ENCODE data around the gene TIMM44.
"Not testable (repeated sequence)": the region's sequence is repeated elsewhere in the genome, so short reads cannot be mapped to it uniquely, and the experiment has no call there.

The TIMM44 gene

DNA sequence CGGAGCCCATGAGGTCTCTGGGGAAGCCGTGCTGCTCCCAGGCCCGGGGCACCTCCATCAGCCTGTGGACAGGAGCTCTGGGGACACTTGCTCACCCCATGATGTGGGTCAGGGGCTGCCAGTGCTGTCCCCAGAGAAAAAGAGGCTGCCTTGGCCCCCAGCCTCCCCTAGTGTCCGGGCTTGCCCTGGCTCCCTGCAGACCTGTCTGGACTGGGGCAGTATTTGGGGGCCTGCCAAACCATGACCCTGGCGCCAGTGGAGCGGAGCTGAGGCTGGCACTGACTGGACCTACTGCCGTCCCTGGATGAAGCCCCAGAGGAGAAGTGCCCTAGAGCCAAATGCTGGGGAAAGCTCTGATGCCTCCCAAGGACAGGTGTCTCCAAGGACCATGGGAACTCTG lies 31.6 kb upstream of the TIMM44 start:
- no peak for DNase-seq

DNA sequence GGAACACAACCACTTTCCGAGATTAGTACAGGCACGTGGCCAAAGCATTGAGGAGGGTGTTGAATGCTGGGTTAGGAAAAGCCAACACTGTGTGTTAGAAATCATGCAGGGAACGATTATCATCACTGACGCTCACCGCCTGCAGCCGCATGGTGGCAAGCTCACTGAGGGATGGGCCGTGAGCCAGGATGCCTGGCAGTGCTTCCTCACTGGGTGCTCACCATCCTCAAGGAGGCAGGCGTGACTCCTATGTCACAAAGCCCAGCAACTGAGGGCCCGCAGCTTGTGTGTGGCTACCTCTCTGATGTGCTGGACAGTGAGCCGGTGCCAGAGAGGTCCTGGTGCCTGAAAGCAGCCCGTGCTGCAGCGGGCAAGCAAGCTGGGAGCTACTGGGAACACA lies 30.4 kb upstream of the TIMM44 start:
- DNase-seq = no peak

DNA sequence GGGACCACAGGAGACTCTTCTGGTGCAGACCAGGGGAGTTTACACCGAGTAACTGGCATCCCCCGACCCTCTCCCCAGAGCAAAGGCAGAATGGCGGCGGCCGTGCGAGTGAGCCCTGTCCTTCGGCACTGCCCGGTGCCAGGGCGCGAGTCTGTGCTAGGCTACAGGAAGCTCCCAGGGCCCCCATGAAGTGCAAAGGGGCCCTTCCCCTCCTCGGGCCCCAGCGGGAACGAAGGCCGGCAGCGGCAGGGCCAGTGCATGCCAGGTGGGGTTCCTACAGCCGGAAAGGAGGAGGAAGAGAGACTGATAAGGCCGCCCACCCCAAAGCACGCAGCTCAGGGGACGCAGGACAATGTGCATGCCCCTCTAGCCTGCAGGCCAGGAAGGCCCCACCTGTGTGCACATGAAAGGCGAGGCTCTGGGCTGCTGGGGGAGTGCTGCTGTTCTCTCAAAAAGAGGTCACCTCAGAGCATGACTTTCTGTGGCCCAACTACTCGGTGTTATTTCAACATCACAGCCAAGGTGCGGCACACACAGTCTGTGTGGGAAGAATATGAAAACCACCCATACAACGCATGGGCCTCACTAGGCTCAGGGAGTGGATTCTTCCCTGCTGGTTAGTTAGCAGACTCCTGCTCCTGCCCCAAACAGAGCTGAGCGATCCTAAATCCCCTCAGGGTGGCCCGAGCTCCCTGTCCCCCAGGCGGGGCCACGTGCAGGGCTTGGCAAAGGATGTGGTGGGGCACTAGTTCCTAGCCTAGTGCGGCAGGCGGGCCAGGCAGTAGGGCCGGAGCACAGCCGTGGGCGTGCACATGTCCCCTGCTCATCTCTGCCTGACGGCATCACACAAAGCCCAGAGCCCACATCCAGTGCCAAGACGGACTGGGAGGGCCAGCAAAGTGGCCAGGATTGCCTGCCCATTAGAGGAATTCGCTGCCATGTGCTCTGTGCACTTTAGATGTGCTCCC lies 28.4 kb upstream of the TIMM44 start:
- no peak for DNase-seq

DNA sequence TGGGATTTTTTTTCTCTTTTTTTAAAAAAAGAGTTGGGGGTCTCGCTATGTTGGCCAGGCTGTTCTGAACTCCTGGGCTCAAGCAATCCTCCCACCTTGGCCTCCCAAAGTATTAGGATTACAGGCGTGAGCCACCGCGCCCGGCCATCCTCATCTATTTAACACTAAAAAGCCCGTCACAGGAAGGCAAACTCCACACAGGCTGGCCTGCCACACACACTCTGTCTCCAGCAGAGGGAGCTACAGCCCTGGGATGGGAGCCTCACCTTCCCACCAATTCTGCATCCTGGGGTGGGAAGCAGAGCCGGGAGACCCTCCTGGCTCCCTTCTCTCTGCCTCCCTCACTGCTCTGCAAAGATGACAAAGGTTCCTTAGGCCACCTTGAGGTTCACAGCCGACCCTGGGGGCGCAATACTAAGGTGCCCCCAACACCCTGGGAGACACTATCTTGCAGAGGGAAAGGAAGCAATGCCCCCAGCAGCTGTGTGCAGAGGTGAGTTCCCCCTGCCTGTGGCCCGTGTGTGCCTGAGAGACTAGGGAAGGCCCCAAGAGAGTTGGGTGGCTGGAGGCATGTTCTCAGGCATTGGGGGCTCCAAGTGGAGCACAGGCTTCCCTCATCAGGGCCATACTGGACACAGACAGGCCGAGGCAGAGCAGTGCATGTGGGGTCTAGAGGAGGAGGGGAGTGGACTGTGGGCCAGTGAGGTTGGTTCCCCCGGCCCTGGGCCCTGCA lies 27.4 kb upstream of the TIMM44 start:
- DNase-seq = peak; percentile 21

DNA sequence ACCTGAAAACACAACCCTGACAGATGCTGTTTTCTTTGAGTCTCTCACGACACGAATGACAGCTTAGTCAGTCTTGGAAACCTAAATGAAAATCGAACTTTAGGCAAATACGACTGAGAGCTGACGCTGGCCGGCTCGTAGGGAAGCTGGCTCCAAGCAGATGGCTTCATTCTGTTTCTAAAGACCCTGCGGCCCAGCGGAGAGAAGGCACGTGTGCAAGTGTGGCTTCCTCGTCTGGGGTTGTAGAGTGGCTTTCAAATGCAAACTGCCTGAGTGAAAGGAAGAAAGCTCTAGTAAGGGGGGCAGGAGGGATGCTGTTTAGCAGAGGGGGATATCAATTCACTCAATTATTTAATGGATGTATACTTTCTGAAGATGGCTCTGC lies 26.1 kb upstream of the TIMM44 start:
- no peak for DNase-seq

DNA sequence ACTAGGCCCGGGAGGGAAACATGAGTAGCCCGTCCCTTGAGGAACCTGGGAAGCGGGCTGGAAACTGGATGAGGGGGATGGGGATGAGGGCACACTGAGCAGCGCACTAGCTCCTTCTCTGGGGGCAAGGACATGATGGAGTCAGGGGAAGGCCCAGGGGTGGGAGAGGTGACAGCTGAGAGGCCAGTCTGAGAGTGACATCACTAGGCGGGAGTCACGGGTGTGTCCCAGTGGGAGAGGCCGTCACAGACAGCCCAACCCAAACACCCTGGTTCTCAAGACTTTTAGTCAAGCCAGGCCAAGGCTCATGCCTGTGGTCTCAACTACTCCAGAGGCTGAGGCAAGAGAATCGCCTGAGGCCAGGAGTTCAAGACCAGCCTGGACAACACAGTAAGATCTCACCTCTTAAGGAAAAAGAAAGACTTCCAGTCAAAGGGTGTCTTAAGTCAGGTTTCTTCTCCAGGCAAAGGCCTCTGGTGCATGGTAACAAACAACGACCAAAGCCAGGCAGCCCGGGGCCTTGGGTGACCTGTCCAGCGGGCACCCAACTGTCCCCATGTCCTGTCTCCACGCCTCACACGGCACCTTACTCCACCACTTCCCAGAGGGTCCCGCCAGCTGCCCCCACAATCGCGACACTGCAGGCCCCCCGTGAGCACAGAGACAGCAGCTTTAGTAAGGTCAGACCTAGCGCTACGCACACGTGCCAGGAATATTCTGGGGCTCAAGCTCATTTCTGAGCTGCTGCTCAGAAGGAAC lies 25.5 kb upstream of the TIMM44 start:
- no peak for DNase-seq

DNA sequence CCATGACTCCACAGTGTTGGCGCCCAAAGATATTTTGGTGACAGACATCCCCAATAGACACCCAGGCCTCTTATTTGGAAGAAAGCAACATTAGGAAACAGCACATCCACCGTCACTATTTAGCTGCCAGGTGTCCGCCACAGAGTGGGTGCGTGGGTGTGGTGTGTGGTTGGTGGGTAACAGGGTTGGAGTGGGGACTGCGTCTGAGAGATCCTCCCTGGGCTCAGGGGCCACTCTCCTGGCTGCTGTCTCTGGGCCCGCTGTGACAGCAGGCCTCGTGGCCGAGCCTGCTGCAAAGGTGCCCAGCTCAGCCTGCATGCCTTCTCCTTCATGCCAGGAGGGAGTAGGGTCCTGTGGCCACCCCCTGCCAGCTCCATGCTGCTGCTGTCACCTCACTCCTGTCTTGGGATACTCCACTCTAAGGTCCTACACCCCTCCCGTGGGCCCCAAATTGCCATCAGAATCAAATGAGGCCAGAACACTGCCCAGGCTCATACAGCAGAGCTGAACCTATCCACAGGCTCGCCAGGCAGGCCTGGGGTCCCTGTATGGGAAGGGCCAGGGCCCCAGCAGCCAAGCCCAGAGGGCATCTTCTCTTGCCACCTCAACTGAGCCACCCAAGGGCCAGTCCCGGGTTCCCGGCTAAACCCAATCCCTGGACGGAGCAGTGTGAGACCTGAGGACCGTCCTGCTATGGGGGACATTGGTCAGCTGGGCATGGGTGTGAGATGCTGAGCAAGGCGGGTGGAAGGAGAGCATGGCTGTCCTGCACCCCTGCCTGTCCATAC lies 24.7 kb upstream of the TIMM44 start:
- DNase-seq = no peak

DNA sequence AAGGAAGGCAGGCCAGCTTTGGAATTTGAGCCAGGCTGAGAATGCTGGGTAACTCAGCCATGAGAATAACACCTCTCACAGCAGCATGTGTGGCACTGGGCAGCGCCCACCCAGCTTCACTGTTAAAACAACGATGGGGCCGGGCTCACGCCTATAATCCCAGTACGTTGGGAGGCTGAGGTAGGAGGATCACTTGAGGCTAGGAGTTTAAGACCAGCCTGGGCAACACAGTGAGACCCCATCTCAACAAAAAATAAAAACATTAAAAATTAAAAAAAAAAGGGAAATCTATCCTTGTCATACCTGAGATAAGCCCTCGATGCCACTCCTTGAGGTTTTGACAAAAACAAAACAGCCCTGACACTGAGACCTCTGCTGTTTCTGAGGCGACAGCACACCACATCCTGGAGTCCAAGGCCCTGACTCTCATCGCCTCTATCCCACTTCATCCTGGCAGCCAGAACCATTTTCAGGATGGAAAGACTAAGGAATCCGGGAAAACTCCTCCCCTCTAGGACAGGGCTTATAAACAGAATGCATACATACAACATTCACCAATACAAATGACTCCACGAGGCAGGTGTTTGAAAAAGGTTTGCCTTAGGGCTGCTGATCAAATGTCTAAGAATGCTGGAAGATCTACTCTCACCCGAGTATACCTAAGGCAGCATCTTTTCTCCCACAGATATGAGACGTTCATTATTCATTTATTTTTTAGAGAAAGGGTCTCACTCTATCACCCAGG lies 22.6 kb upstream of the TIMM44 start:
- no peak for DNase-seq

DNA sequence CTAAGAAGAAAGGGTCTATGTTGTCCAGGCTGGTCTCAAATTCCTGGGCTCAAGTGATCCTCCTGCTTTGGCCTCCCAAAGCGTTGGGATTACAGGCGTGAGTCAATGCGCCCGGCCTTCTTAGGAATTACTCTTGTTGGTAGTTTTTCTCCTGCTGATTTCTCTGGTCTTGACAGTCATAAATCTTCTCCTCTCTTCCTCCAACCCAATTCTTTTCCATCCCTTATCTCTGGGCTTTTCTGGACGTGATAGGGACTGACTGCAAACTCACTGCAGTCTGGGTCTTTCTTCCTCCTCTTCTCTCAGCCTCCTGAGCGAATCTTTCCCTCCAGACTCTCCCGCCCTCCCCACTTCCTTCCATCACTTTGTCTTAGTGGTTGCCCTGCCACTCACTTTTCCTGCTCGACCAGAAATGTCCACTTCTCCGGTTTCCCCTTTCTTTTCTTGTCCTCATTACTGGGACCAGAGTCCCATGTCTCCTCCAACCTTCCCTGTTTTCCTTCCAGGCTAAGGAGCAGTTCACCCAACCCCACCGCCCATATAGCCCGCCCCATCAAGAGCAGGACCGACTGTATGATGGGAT lies 21.9 kb upstream of the TIMM44 start:
- DNase-seq = no peak

DNA sequence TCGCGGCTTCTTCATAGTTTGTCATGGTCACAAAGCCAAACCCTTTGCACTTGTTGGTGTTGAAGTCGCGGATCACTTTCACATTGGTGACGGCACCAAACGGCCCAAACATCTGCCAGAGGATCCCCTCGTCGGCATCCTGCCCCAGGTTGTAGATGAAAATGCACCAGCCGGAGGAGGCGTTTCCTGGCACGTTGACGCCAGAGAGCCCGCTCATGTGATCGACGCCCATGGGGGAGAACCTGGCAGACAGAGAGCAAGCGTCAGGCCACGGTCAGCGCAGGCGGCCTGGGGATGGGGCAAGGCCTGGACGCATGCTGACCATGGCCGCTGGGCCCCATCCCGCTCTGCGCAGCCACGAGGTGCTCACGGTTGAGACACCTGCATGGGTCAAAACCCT lies 20.1 kb upstream of the TIMM44 start:
- no peak for DNase-seq

DNA sequence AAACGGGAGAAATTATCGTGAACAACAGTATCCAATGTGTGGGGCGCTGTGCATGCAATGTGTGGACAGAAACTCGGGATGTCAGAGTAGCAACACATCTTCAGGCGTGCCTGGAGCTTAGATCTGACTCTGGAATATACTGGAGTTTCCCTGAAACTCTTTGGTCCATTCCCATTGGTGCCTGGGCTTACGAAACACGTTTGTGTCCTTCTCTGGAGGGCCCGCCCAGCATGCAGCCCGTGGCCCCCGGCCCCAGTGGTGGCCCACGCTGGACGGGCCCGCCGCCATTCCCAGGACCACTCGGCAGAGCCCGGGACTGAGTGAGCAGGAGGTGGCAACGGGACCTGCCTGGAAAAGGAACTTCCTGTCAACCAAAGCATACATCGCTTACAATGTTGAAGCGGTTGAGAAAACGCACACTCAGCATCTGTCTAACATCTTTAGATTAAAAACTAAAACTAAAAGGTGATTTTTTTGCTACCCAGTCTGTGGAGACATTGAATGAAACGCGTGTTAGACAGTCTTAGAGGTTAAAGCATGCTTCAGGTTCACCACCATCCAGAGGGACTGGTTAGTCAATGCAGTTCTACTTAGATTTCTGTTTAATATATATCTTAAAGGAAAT lies 19.3 kb upstream of the TIMM44 start:
- DNase-seq = no peak

DNA sequence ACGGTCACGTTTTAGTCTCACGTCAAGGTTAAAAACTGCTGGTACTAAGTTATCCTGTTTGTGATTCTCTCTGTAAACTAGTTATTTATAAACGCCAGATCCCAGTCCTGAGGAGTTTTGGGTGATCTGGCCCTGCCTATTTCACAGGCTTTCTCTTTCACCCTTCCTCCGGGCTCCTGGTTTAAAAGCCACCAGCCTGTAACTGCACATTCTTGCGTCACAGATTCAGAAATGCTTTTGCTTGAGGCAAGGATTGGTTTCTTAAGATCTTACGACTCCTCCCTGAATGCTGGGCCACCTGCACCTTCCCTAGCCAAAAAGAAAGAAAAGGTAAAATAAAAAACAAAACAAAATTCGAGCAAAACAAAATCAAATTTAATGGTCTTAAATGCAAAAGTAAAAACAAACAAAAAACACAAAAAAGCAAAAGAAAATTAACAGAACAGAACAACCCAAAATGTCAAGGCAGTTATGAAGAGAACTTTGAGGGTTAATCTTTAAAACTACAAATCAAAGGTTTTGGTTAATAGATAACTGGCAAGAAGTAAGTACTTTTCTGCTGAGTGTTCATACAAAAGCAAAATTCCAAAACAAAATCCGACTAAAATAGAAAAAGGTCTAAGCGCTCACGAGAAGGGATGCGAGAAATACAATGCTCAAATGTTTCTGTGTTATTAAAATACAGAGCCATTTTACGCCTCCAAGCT lies 18.6 kb upstream of the TIMM44 start:
- DNase-seq = no peak

DNA sequence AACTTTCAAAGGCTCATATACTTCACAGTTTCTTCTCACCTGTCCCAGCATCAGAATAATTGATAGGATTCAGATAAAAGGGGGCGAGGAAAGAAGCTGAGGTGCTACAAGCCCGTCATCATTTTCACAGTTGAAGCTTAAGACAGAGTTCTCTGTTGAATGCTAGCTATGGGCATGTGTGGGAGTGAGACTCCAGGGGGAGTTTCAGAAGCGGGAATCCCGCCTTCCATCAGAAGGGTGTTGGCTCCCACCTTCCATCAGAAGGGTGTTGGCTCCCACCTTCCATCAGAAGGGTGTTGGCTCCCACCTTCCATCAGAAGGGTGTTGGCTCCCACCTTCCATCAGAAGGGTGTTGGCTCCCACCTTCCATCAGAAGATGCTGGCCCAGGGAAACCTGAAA lies 17.6 kb upstream of the TIMM44 start:
- not testable (repeated sequence) for DNase-seq

DNA sequence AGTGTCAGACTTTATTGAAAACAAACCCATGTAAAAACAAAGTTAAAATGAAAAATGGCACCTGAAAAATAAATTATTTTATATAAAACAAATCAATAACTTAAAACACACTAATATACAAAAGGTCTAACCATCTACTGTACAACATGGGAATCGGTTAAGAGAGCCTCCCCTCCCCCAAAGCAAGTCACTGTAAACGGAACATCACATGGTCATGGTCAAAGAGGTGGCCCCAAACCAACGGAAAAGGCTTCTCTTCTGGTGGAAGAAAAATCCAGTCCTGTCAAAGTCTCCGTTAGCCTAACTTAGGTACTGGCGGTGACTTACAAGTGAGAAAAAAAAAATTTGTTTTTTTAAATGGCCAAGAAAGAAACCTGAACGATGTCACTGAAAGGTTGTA lies 15.7 kb upstream of the TIMM44 start:
- DNase-seq = no peak

DNA sequence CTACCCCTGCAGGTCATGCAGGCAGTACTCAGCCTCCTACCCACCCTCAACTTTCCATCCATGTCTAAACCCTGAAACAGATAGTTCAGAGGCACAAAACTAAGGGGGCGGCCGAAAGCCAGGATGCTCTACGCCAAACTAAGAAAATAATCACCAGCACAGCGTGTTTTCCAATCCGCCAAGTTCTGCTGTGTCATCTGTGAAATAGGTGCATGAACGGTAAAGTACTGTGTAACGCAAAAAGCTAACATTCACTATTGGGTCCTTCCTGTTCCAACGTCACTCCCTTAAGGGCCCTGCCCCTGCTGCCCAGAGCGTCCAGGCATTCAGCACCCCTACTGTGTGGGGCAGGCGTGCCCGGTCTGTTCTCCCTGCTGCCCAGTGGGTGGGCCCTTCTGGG lies 12.2 kb upstream of the TIMM44 start:
- no peak for DNase-seq

DNA sequence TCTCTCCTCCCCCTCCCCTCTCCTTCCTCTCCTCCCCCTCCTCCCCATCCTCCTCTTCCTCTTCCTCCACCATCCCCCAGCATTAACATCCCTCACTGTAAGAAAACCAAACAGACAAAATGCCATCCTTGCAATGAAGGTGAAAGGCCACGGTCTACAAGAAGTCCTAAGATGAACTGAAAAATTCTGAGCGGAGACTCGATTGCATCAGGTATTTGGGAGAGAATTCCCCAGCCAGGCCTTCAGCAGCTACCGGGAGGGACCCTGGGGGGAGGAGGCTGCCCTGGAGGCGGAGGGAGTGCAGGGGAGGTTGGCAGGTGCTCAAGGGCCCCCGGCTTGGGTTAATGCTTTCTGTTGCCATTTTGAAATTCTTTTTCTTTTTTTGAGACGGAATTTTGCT lies 10.1 kb upstream of the TIMM44 start:
- no peak for DNase-seq

DNA sequence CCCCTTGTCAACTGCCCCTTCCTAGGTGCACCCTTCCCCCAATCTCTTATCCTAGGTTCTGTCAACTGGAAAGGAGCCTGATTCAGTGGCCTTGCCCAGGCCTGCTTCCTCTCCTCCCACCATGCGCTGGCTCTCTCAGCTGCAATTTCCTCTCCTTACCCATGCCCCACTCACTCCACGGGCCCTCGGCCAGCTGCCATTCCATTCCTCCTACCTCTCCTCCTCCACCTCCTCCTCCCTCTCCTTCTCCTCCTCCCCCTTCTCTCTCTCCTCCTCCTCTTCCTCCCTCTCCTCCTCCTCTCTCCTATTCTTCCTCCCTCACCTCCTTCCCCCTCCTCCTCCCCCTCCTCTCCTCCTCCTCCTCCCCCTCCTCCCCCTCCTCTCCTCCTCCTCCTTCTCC lies 9.6 kb upstream of the TIMM44 start:
- no peak for DNase-seq

DNA sequence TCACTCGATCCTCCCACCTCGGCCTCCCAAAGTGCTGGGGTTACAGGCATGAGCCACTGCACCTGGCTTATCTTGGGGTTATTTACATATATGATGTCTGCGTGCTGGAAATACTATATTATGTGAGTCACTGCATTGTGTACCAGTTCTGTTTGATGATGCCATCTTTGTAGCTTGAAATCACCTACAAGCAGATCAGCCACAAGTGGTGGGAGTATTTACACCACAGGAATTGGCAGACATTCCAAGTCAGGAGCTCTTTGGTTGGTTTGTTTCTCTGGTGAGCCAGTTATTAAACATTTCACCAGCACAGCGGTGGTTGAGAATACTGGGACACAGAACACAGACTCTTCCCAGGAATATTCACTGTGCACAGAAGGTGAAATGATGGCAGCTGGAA lies 4.5 kb upstream of the TIMM44 start:
- DNase-seq = no peak

DNA sequence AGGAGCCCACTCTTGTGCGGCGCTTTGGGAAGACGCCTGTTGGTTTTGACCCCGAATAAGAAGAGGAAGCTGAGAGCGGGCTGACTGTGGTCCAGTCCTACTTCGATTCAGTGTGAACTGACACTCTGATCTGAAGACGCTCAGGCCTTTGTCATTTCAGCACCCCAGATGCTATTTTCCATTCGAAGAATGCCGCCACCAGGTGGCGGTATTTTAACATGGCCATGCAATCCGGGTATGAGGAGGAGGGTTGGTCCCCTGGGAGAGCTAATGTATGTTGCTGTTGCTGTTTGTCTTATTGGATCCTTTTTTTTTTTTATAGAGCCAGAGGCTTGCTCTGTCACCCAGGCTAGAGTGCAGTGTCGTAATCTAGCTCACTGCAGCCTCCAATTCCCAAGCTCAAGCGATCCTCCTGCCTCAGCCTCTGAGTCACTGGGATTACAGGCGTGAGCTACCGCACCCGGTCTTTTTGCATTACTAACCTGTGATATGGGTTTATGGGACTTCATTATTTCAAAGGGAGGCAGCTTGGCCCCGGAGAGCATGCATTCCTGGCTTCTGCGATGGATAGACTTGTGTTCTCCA lies 803 bp upstream of the TIMM44 start:
- peak; percentile 95 for DNase-seq

DNA sequence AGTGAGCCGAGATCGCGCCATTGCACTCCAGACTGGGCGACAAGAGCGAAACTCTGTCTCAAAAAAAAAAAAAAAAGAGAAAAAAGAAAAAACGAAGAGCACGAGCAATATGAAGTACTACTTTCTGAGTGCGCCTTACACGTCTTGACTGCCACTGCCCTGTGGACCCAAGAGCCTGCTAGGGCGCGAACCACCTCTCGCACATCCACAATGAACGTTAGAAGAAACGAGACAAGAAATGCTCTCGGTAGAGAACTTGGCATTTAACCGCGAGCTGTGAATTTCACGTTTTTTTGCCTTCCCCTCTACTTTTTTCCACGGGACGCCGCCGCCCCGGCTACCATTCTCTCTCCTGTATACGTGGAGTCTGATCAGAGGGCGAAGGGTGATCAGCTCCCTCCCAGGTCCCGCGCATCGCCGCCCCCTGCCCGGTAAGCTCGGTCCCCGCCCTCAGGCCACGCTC lies 454 bp downstream of the TIMM44 start:
- DNase-seq = no peak

All from NCI-H1436 (cell line).